GM21526 (cell line): Measurements from ENCODE around the gene CEBPZOS.
A peak's percentile ranks its signal among the peaks of the same experiment; 100 is the strongest.
"Not testable (repeated sequence)": the region's sequence is repeated elsewhere in the genome, so short reads cannot be mapped to it uniquely, and the experiment has no call there.

ENCODE experiments used
- ATAC-seq: cut with Tn5 transposase; IDR thresholded peaks from one replicate; pipeline ENCODE4 v1.9.1; 2021; ENCODE audit warnings: moderate library complexity; ENCODE audit not compliant: unreplicated experiment, low FRiP score

CEBPZOS gene

GRCh38 chr2:37190290-37190689 is 6.0 kb upstream of the CEBPZOS start:
- ATAC-seq, result no peak

GRCh38 chr2:37191253-37191652 is 5.0 kb upstream of the CEBPZOS start:
- ATAC-seq, result no peak

- ATAC-seq, result no peak
These were observed 4.5 kb upstream of the CEBPZOS start for GRCh38 chr2:37191747-37192146.

- ATAC-seq, result no peak
These were observed 3.7 kb upstream of the CEBPZOS start for GRCh38 chr2:37192551-37192950.

- ATAC-seq, result peak; percentile 3
These were observed 405 bp upstream of the CEBPZOS start for GRCh38 chr2:37195862-37196319.

- no peak for ATAC-seq
These were observed 2.4 kb downstream of the CEBPZOS start for GRCh38 chr2:37198681-37199065.

GRCh38 chr2:37201208-37201607 is 4.9 kb downstream of the CEBPZOS start:
- no peak for ATAC-seq

GRCh38 chr2:37201766-37202165 is 5.5 kb downstream of the CEBPZOS start:
- ATAC-seq, result no peak

- no peak for ATAC-seq
These were observed 7.4 kb downstream of the CEBPZOS start for GRCh38 chr2:37203708-37204107.

GRCh38 chr2:37205071-37205661 is 8.9 kb downstream of the CEBPZOS start:
- not testable (repeated sequence) for ATAC-seq

GRCh38 chr2:37205689-37206341 is 9.5 kb downstream of the CEBPZOS start:
- ATAC-seq, result no peak

GRCh38 chr2:37206760-37207159 is 10.5 kb downstream of the CEBPZOS start:
- not testable (repeated sequence) for ATAC-seq

- ATAC-seq, result no peak
These were observed 14.9 kb downstream of the CEBPZOS start for GRCh38 chr2:37211212-37211611.

GRCh38 chr2:37211939-37212338 is 15.6 kb downstream of the CEBPZOS start:
- no peak for ATAC-seq

- ATAC-seq, result no peak
These were observed 19.0 kb downstream of the CEBPZOS start for GRCh38 chr2:37215250-37215649.

- no peak for ATAC-seq
These were observed 22.8 kb downstream of the CEBPZOS start for GRCh38 chr2:37219046-37219445.

GRCh38 chr2:37223131-37223530 is 26.8 kb downstream of the CEBPZOS start:
- no peak for ATAC-seq

GRCh38 chr2:37224063-37224462 is 27.8 kb downstream of the CEBPZOS start:
- no peak for ATAC-seq

GRCh38 chr2:37225129-37225528 is 28.8 kb downstream of the CEBPZOS start:
- not testable (repeated sequence) for ATAC-seq

- no peak for ATAC-seq
These were observed 30.6 kb downstream of the CEBPZOS start for GRCh38 chr2:37226863-37227262.

GRCh38 chr2:37228788-37229187 is 32.5 kb downstream of the CEBPZOS start:
- ATAC-seq, result no peak

- no peak for ATAC-seq
These were observed 34.3 kb downstream of the CEBPZOS start for GRCh38 chr2:37230581-37230980.
